ENCODE measurements around the gene ZNF598. TPM values are rescaled to one million over a fixed set of nuclear protein-coding genes. Genes with fewer than 3 reads are reported as not detected.
"Not testable (repeated sequence)": the region's sequence is repeated elsewhere in the genome, so short reads cannot be mapped to it uniquely, and the experiment has no call there.

ZNF598 gene
- total RNA-seq, 2 donors from 2014 or later, result 83.1 to 163 TPM

- ATAC-seq (no peak), DNase-seq (ENCODE audit: low spot score) (no peak)
- H3K4me3 Mint-ChIP-seq, result no peak overlapping the region
- H3K27ac Mint-ChIP-seq, result no peak overlapping the region
- peaks cover 0 to 3% of the 10 kb centered on the region in 2 donors for H3K4me1 Mint-ChIP-seq (ENCODE audit: low read depth in 2 of 2)
- no peaks in the 10 kb centered on the region for H3K27me3 Mint-ChIP-seq
- H3K36me3 Mint-ChIP-seq, result no peaks in the 10 kb centered on the region
- no peaks in the 10 kb centered on the region for H3K9me3 Mint-ChIP-seq
These were observed 27.5 kb upstream of the ZNF598 start for GRCh38 chr16:2037115-2037514.

DNA sequence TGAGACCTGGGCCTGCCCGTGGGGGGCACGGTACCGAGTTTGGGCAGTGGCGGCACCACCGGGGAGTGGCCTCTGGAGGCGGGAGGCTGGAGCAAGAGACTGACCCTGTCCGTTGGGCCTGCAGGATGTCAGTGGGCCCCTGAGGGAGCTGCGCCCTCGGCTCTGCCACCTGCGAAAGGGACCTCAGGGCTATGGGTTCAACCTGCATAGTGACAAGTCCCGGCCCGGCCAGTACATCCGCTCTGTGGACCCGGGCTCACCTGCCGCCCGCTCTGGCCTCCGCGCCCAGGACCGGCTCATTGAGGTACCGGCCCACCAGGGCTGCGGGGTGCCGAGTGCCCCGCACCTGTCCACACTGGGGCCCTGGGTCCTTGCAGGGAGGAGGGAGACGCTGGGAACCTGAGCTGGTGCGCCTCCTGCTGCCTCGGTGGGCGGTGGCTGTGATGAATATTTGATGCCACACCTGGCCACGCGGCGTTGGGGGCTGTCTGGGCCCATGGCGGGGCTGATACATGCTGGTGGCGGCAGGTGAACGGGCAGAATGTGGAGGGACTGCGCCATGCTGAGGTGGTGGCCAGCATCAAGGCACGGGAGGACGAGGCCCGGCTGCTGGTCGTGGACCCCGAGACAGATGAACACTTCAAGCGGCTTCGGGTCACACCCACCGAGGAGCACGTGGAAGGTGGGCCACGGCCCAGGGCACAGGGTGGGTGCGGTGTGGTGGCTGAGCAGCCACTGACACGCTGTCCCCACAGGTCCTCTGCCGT, 26.8 kb upstream of the ZNF598 start:
- no peak overlapping the region for H3K4me3 Mint-ChIP-seq
- H3K36me3 Mint-ChIP-seq, result no peaks in the 10 kb centered on the region
- ATAC-seq (no peak), DNase-seq (ENCODE audit: low spot score) (no peak)
- no peaks in the 10 kb centered on the region for H3K27me3 Mint-ChIP-seq
- H3K4me1 Mint-ChIP-seq (ENCODE audit: low read depth in 2 of 2), result peaks cover 0 to 3% of the 10 kb centered on the region in 2 donors
- H3K27ac Mint-ChIP-seq, result no peak overlapping the region
- H3K9me3 Mint-ChIP-seq, result no peaks in the 10 kb centered on the region

- H3K36me3 Mint-ChIP-seq, result no peaks in the 10 kb centered on the region
These were observed 26.0 kb upstream of the ZNF598 start for GRCh38 chr16:2035431-2036199.

DNA sequence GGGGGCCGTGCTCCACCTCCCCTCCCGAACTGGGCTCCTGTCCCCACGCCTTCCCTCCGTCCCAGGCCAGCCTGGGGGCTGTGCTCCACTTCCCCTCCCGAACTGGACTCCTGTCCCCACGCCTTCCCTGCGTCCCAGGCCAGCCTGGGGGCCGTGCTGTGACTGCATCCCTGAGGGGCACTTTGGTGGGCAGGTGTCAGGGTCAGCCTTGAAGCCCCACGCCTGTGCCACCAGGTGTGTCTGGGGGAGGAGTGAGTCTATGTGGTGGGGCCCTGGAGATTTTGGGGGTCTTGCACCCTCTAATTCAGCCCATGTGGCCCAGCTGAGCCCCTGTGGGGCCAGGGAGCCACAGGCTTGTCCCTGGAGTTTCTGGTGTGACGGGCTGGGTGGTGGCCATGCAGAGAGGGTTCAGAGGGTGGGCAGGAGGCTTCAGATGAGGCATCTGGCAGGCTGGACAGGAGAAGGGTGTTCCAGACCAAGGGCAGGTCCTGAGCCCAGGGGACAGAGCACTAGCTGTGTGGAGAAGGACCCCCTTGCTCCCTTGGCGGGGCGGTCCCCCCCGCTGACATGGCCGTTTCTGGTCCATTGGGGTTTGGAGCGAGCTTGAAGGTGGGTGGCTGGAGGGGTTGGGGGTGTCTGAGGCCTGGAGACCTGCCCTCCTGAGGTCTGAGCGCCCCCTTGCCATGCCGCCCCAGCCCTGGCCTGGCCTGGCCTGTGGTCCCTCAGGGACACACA, 25.2 kb upstream of the ZNF598 start:
- Mint-ChIP-seq H3K9me3 (no peaks in the 10 kb centered on the region), H3K27me3 (no peaks in the 10 kb centered on the region)
- no peak for ATAC-seq

More at GRCh38 chr16:2035431-2036199, 26.0 kb upstream of the ZNF598 start:
- no peak overlapping the region for H3K4me3 Mint-ChIP-seq
- ATAC-seq (no peak), DNase-seq (ENCODE audit: low spot score) (no peak)
- H3K27ac Mint-ChIP-seq, result no peak overlapping the region
- H3K9me3 Mint-ChIP-seq, result no peaks in the 10 kb centered on the region
- H3K4me1 Mint-ChIP-seq (ENCODE audit: low read depth in 2 of 2), result peaks cover 0 to 3% of the 10 kb centered on the region in 2 donors
- H3K27me3 Mint-ChIP-seq, result no peaks in the 10 kb centered on the region

DNA sequence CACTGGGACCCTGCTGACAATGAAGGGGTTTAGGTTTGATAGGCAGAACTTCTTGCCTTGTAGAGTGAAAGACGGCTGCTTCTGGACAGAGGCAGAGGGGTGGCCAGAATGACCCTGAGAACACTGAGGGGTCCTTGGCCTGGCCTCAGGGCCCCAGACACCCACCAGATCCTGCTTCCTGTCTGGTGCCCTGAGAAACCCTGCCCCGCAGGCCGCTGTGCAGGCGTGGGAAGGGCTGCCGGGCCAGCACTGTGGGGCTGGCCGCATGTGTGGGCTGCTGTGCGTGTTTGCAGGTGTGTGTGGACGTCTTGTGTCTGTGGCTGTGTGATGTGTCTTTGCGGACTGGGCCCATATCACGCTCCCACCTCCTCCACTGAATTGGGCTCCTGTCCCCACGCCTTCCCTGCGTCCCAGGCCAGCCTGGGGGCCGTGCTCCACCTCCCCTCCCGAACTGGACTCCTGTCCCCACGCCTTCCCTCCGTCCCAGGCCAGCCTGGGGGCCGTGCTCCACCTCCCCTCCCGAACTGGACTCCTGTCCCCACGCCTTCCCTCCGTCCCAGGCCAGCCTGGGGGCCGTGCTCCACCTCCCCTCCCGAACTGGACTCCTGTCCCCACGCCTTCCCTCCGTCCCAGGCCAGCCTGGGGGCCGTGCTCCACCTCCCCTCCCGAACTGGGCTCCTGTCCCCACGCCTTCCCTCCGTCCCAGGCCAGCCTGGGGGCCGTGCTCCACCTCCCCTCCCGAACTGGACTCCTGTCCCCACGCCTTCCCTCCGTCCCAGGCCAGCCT, 24.5 kb upstream of the ZNF598 start:
- H3K36me3 Mint-ChIP-seq; H3K4me1 Mint-ChIP-seq (ENCODE audit: low read depth in 2 of 2); DNase-seq (ENCODE audit: low spot score); H3K9me3 Mint-ChIP-seq; H3K27me3 Mint-ChIP-seq; ATAC-seq; H3K27ac Mint-ChIP-seq; H3K4me3 Mint-ChIP-seq: not testable (repeated sequence)

More for the DNA sequence above, 25.2 kb upstream of the ZNF598 start:
- no peaks in the 10 kb centered on the region for H3K36me3 Mint-ChIP-seq
- DNase-seq (ENCODE audit: low spot score), result no peak
- no peak overlapping the region for H3K27ac Mint-ChIP-seq
- no peak overlapping the region for H3K4me3 Mint-ChIP-seq
- H3K4me1 Mint-ChIP-seq (ENCODE audit: low read depth in 2 of 2), result peaks cover 0 to 3% of the 10 kb centered on the region in 2 donors

GRCh38 chr16:2033057-2033908, 23.7 kb upstream of the ZNF598 start:
- Mint-ChIP-seq H3K4me1 (ENCODE audit: low read depth in 2 of 2) (peaks cover 0 to 3% of the 10 kb centered on the region in 2 donors), H3K27ac (no peak overlapping the region), H3K9me3 (no peaks in the 10 kb centered on the region), H3K36me3 (no peaks in the 10 kb centered on the region), H3K27me3 (no peaks in the 10 kb centered on the region), H3K4me3 (no peak overlapping the region)
- ATAC-seq, result peak in 1 of 2 donors; percentile 8
- DNase-seq (ENCODE audit: low spot score), result no peak

GRCh38 chr16:2032285-2033056, 22.9 kb upstream of the ZNF598 start:
- no peaks in the 10 kb centered on the region for H3K36me3 Mint-ChIP-seq
- no peak overlapping the region for H3K27ac Mint-ChIP-seq
- H3K27me3 Mint-ChIP-seq, result no peaks in the 10 kb centered on the region
- H3K9me3 Mint-ChIP-seq, result no peaks in the 10 kb centered on the region
- peak; percentile 5 to 65 for ATAC-seq
- H3K4me1 Mint-ChIP-seq (ENCODE audit: low read depth in 2 of 2), result peaks cover 0 to 3% of the 10 kb centered on the region in 2 donors
- DNase-seq (ENCODE audit: low spot score), result no peak
- no peak overlapping the region for H3K4me3 Mint-ChIP-seq

GRCh38 chr16:2031081-2031577, 21.5 kb upstream of the ZNF598 start:
- no peak for ATAC-seq
- H3K36me3 Mint-ChIP-seq, result no peaks in the 10 kb centered on the region
- H3K9me3 Mint-ChIP-seq, result no peaks in the 10 kb centered on the region
- no peak for DNase-seq (ENCODE audit: low spot score)
- no peak overlapping the region for H3K4me3 Mint-ChIP-seq
- no peak overlapping the region for H3K27ac Mint-ChIP-seq
- peaks cover 0 to 3% of the 10 kb centered on the region in 2 donors for H3K4me1 Mint-ChIP-seq (ENCODE audit: low read depth in 2 of 2)
- H3K27me3 Mint-ChIP-seq, result no peaks in the 10 kb centered on the region

DNA sequence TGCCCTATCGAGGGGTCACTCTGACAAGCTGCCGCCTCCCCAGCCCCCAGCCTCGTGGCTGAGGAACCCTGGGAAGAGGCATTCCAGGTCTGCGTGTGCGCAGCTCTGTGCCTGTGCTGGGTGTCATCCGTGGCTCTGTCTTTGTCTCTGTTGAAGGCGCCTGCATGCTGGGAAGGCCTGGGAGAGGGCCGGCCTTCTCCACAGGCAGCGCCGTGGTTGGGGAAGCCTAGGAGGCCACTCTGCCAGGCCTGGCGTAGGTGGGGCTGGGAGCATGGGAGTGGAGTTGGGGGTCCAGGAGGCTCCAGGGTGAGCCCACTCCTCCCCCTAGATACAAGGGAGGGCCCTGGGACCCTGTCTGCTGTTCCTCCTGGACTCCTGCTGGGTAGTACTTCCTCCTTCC, 20.4 kb upstream of the ZNF598 start:
- Mint-ChIP-seq H3K4me1 (ENCODE audit: low read depth in 2 of 2) (peaks cover 0 to 5% of the 10 kb centered on the region in 2 donors), H3K27ac (no peak overlapping the region), H3K9me3 (no peaks in the 10 kb centered on the region), H3K36me3 (no peaks in the 10 kb centered on the region), H3K27me3 (no peaks in the 10 kb centered on the region), H3K4me3 (no peak overlapping the region)
- DNase-seq (ENCODE audit: low spot score) (no peak), ATAC-seq (no peak)

- Mint-ChIP-seq H3K4me1 (ENCODE audit: low read depth in 2 of 2) (peaks cover 0 to 6% of the 10 kb centered on the region in 2 donors), H3K4me3 (no peak overlapping the region), H3K36me3 (no peaks in the 10 kb centered on the region), H3K9me3 (no peaks in the 10 kb centered on the region), H3K27ac (no peak overlapping the region), H3K27me3 (no peaks in the 10 kb centered on the region)
- no peak for ATAC-seq
- DNase-seq (ENCODE audit: low spot score), result no peak
These were observed 19.7 kb upstream of the ZNF598 start for GRCh38 chr16:2029350-2029749.

GRCh38 chr16:2028620-2029220, 19.1 kb upstream of the ZNF598 start:
- Mint-ChIP-seq H3K27me3 (no peaks in the 10 kb centered on the region), H3K4me3 (no peak overlapping the region), H3K36me3 (no peaks in the 10 kb centered on the region), H3K9me3 (no peaks in the 10 kb centered on the region), H3K27ac (no peak overlapping the region), H3K4me1 (ENCODE audit: low read depth in 2 of 2) (peaks cover 0 to 8% of the 10 kb centered on the region in 2 donors)
- ATAC-seq, result no peak
- no peak for DNase-seq (ENCODE audit: low spot score)
